HCEC 1CT (cell line): ENCODE measurements around the gene PTEN.
"Not testable (repeated sequence)": the region's sequence is repeated elsewhere in the genome, so short reads cannot be mapped to it uniquely, and the experiment has no call there.

Source experiments
- DNase-seq: peaks from one replicate; pipeline ENCODE4 v3.0.0-alpha.2; 2017

Gene PTEN

DNA sequence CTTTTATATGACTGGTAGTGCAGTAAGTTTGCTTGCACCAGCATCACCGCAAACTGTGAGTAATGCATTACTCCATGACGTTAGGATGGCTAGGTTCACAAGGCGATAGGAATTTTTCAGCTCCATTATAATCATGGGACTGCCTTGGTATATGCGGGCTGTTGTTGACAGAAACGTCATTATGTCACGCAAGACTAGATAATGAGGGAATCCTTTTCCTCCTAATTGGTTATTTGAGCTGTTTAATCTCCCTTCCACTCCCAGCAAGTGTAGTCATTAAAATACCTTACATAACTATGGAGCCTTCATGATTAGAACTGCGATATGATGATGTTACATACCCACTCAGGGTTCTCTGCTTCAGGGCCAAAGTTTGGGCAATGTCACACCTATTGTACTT is 17.4 kb upstream of the PTEN start:
- peak; percentile 91 for DNase-seq

DNA sequence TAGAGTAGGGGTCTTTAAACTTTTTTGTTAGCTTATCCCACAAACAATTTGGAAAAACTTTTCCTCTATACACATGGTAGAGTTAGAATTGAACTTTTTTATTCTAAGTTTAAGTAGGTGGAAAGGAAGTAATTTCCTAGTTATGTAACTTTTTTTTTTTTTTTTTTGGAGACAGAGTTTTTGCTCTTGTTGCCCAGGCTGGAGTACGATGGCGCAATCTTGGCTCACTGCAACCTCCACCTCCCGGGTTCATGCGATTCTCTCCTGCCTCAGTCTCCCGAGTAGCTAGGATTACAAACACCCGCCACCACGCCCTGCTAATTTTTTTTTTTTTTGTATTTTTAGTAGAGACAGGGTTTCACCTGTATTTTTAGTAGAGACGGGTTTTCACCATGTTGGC is 16.7 kb upstream of the PTEN start:
- DNase-seq: not testable (repeated sequence)

DNA sequence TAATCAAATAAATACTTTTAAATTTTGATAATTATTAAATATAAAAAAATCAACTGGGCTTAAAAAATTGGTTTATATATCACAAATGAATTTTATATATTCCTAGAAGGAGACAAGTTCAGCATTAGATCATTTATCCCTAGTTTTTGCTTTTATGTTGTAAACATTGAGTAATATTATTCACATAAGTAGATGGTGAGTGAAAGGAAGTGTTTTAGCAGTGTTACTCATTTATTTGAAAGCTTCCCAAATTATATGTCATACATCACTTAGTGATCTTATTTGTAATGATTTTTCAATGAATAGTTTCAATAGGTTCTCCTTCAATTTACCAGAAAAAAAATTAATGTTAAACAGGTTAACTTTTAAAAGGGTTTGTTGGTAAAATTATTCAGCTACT is 15.9 kb upstream of the PTEN start:
- peak; percentile 81 for DNase-seq

DNA sequence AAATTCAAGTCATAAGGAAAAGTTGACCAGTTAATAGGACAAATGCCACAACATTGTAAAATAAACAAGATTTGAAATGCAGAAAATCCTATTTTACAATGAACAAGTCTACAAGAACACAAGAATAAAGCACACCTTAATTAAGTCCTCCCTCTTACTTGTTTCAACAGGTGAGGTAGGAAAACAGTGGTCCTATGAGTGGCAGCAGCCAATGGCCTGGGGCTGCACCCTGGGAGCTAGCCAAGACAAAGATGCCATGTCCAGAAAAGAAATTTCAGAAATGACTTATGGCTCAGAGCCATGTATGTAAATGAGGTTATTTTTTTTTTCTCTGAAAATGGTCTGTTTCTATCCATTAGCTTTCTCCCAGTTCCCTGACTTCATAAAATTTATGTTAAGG is 14.4 kb upstream of the PTEN start:
- no peak for DNase-seq

DNA sequence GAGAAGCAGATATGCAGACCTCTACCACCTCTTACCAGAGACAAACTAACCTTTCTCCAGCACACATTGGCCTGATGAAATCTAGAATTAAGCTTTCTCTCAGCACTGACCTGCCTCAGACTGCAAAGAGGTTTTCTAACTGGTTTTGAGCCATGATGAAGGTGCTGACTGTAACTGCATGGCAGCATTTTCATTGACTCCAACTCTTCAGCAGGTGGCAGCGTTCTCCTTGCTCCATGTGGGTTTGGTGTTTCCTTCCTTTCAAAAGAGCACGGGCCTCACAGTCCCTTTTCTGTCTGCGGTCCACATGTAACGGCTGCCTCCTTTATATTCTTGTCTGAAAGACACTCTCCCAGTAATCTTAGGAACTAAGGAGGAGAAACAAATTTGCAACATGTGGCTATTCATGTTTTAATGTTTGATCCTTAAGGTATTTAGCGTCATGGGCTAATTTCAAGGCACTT is 12.7 kb upstream of the PTEN start:
- peak; percentile 60 for DNase-seq

DNA sequence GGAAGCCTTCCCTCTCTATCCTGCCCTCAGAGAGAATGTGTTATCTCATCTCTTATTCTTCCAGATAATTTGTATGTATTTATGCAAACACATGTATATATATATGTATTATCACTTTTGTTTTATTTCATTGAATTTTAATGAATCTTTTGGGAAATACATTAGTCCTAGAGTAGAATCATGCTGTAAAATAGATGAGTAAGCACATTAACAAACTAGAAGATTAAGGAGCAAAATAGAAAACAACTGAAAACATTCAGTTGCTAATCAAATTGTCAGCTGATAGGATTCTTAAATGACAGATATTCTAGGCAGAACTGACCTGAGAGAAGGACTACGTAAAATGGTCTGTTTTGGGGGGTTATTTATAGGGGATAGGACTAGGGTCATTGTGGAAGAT is 11.3 kb upstream of the PTEN start:
- DNase-seq: no peak

DNA sequence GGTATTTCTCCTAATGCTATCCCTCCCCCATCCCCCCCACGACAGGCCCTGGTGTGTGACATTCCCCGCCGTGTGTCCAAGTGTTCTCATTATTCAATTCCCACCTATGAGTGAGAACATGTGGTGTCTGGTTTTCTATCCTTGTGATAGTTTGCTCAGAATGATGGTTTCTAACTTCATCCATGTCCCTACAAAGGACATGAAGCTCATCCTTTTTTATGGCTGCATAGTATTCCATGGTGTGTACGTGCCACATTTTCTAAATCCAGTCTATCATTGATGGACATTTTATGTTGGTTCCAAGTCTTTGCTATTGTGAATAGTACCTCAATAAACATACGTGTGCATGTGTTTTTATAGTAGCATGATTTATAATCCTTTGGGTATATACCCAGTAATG is 8.2 kb upstream of the PTEN start:
- DNase-seq: not testable (repeated sequence)

DNA sequence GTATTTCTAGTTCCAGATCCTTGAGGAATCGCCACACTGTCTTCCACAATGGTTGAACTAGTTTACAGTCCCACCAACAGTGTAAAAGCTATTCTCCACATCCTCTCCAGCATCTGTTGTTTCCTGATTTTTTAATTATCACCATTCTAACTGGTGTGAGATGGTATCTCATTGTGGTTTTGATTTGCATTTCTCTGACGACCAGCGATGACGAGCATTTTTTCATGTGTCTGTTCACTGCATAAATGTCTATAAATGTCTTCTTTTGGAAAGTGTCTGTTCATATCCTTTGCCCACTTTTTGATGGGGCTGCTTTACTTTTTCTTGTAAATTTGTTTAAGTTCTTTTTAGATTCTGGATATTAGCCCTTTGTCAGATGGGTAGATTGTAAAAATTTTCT is 7.8 kb upstream of the PTEN start:
- DNase-seq: not testable (repeated sequence)

DNA sequence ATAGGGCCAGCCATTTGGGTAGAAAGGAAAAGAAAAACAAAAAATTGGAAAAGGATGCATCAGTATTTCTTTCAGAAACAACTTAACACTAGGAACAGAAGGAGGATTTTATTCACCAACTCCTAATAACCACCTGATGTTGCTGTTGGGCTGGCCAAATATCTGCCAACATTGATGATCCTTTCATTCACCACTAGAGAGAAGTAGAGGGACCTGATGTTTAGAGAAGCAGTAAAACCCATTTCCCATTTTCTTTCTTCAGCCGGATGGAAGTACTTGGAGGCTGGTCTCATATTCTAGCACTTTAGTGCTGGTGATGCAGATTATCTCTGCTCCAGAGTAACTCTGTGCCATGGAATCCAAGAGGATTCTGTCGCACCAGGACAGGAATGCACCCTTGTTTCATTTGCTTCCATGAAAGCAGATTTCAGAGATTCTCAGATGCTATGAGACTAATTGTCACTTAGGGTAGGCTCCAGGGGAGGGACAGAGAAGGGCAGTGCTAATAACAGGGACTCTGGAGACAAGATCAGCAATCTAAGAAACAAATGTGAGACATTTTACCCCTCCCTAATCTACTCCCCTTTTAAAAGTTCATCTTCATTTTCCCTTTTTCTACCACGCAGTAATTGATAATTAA is 3.1 kb upstream of the PTEN start:
- peak; percentile 76 for DNase-seq

DNA sequence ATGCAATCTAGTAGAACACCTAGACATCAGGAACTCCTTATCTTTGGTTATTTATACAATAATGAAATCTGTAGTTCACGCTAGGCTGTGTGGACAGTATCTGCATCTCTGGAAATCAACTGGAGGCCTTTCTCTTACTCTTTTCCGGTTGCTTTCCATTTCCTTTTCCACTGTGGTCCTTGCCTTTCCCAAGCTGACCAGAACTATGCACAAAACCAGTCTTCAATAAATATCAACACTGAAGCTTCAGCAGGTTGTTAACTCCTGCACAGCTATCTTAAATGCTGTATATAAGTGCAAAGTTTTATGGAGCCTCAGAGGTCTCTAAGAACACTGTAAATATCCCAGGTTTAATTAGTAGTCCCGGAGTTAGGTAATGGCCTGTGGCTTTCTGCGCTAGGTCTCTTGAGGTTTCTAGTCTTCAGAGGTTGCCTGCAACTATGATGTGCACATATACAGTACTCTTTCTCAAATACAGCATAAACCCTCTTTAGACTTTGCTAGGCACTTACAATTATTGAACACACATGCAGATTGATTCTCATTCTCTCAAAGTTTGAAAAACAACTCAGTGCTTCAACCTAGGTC is 2.5 kb upstream of the PTEN start:
- DNase-seq: no peak

DNA sequence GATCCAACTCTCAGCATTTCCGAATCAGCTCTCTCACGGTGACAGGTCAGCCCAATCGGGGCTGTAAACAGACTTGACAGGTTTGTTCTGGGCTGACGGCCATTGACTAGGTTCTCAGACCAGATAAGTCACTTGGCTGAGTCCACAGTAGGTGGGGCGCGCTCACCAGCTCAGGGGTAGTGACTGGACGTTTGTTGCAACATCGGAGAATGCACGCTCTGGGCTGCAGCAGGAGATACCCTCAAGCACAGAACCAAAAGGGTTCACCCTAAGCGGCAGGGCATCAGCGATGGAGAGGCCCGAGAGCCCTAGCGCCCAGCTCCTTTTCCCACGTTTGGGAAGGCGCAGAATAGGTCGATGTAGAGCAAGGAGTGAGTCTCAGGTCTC is 1.9 kb upstream of the PTEN start:
- peak; percentile 82 for DNase-seq

DNA sequence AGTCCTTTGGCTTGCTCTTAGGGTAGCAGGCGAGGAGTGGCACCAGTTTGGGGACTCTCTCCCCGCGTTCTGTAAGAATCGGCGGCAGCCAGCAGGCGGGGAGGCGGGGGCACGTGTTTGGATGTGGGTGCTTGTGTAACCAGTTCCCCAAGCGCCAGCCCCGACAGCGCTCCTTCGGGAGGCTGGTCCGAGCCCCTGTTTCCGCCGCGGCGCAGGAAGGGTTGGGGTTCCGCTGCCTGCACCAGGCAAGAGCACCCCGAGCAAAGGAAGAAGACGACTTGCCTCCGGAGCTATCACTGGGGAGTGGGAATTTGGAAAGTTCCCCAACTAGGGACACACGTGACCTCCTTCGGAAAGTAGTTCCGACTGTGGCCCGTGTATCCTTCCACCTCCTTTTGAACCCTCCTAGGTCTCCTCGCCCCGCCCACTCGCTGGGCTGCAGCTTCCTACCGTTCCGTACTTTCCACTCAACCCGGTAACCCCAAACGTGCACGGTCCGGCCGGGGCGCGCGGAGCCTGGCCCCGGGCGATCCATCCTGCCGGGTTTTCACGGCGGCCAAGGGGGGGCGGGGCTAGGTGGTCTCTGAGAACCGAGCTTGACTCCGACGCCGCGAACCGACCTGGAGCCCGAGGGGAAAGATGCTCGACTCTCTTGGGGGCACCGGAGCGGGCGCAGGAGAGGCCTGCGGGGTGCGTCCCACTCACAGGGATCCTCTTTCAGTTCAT is 1.3 kb upstream of the PTEN start:
- DNase-seq: peak; percentile 99

DNA sequence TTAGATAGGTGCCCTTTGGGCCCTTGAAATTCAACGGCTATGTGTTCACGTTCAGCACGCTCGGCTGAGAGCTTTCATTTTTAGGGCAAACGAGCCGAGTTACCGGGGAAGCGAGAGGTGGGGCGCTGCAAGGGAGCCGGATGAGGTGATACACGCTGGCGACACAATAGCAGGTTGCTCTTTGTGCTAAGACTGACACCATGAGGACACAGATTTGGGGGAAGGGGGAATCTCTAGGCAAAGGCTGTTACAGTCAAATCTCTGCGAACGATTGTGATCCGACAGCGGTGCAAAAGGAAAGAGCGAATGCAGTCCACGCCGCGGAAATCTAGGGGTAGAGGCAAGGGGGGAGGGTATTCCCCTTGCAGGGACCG is 759 bp upstream of the PTEN start:
- DNase-seq: no peak

DNA sequence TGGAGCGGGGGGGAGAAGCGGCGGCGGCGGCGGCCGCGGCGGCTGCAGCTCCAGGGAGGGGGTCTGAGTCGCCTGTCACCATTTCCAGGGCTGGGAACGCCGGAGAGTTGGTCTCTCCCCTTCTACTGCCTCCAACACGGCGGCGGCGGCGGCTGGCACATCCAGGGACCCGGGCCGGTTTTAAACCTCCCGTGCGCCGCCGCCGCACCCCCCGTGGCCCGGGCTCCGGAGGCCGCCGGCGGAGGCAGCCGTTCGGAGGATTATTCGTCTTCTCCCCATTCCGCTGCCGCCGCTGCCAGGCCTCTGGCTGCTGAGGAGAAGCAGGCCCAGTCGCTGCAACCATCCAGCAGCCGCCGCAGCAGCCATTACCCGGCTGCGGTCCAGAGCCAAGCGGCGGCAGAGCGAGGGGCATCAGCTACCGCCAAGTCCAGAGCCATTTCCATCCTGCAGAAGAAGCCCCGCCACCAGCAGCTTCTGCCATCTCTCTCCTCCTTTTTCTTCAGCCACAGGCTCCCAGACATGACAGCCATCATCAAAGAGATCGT is 598 bp downstream of the PTEN start:
- not testable (repeated sequence) for DNase-seq

DNA sequence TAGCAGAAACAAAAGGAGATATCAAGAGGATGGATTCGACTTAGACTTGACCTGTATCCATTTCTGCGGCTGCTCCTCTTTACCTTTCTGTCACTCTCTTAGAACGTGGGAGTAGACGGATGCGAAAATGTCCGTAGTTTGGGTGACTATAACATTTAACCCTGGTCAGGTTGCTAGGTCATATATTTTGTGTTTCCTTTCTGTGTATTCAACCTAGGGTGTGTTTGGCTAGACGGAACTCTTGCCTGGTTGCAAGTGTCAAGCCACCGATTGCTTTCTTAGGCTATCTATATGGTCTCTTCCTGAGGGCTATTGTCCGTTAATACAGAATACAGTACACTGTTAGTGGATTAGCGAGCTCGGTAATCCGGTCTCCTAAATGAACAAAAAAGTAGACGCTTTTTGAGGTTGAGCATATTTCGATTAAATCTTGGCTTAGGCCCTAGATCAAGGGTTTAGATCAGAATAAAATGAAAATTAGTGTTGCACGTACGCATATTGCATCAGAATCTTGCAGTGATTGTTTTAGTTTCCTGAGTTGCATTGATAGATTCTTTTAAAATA is 1.2 kb downstream of the PTEN start:
- peak; percentile 35 for DNase-seq

DNA sequence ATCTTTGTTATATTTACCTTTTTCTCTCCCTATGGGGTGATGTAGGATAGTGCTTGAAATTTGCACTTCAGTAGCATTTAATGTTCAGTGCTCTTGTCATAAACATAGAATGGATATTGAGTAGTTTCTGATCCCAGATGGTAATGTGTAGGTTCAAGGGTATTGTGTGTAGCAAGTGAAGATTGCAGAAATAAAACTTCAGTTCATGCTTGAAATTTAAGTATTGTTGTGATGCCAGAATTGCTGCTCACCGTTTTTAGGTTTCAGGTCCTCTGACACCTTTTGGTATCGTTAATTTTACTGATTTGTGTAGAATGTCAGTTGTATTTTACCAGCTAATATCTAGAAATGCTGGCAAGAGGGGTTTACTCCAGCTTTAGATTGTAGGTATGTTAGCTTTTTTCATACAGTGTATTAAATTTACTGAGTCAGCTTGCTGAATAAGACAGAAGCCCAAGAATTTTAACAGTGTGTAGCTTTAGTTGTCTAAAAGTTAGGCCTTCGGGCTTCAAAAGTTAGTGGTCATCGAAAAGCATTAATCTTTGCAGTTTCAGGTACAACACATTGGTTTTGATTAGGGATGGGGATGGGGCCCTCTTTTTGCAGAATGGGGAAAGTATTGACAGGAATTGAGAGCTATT is 1.9 kb downstream of the PTEN start:
- DNase-seq: no peak

DNA sequence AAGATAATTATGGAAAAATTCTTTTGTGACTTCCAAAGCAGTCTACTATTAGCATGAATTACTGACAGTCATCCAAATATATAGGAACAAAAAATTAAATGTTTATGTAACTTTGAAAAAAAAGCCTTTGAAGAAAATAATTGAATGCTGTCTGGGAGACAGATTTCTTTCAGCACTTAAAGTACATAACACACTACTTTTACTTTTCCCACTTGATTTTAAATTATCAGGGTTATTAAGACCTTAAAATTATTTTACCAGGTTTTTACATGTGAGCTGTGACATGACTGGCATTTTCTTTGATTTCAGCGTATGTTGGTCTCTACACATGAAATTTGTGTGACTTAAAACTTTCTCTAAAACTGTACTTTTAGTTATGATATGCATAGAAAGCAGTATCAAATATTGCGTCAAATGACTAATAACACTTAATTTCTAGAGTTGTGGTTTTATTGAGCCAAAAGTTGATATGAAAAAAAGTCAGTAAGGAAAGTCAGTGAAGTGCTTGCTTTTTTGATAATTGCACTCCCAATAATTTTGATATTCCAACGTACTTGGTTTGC is 3.1 kb downstream of the PTEN start:
- no peak for DNase-seq

DNA sequence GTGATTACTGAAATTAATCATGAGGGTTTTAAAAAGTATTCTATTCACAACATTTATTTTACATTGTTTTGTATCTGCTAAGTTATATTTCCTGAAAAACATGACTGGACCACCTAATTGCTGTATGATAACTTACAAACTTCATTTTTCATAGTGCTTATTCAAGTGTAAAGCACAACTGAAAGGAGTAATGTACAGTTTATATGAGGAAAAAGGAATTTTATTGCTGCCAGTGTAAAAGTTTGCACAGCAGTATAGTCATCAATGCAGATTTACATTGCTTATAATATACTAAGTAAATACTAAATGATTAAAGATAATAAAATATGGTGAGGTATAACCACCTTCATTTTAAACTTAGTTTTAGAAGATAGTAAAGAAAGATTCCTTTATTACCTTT is 4.0 kb downstream of the PTEN start:
- no peak for DNase-seq

DNA sequence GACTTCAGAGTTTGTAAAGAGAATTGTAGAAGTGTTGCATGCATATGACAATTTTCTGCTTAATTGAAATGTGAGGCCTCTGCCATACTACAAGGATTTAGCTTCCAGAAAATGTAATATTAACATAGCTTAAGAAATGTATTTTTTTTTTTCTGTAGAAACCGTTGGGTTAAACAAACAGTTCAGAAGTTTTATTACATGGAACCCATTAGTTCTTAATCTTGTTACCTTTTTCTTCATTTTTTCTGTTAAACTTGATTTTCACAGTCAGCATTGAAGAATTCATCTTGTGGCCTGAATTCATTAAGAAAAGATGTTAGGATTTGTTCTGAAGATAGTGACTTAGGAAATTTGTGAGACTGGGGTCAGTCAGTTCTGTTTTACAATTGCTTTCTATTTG is 4.9 kb downstream of the PTEN start:
- DNase-seq: no peak

DNA sequence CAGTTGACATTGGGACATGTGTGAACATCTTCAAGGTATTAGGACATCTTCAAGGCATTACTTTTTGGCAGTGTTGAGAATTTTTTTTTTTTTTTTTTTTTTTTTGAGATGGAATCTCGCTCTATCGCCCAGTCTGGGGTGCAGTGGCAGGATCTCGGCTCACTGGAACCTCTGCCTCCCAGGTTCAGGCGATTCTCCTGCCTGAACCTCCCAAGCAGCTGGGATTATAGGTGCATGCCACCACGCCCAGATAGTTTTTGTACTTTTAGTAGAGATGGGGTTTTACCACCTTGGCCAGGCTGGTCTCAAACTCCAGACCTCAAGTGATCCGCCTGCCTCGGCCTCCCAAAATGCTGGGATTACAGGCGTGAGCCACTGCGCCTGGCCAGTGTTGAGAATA is 5.7 kb downstream of the PTEN start:
- not testable (repeated sequence) for DNase-seq

DNA sequence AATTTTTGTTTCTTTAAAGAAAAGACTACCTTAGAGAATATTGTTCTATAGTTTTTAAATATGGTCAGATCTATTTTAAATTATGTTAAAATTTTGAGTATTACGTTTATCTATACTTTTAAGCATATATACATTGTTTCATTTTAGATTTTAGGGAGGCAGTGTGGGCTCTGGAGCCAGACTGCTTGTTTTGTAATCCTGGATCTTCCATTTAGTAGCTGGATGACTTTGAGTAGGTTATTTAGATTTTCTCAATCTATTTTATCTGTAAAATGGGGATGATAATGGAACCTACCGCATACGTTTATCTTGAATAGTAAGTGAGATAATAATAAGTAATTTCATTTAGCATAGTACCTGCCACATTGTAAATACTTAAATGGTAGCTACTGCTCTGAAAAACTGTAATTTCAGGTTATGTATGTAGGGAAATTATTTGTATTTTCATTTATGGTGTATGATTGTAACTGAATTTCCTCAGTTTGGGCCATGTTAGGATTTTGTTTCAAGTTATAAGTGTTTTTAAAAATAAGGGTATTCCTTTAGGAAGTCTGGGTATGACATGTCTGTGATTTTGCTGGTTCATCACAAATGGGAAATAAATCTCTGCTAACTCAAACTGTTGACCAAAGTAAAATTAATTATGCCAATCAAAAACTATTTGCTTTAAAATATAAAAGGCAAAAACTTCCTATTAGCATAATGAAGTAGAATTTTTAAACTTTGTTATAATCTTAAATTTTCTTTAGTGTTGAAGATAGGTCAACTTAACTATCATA is 6.5 kb downstream of the PTEN start:
- no peak for DNase-seq

DNA sequence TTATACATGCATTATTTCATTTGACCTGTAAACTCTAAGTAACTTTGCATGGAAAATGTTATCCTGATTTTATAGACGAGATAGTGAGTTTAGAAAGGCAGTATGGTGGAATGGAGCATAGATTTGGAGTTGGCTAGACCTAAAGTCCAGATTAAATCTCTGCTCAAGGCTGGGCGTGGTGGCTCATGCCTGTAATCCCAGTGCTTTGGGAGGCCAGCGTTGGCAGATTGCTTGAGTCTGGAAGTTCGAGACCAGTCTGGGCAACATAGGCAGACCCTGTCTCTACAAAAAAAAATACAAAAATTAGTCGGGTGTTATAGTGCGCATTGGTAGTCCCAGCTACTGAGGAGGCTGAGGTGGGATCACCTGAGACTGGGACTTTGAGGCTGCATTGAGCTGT is 9.4 kb downstream of the PTEN start:
- DNase-seq: no peak
